Medulla oblongata (tissue), 1 donor: ENCODE results near the gene ADAMTSL1.

Experiments used
- DNase-seq: peaks from one replicate; pipeline ENCODE4 v3.0.0-alpha.2; 2015; ENCODE audit errors: extremely low spot score

ADAMTSL1 gene

DNA sequence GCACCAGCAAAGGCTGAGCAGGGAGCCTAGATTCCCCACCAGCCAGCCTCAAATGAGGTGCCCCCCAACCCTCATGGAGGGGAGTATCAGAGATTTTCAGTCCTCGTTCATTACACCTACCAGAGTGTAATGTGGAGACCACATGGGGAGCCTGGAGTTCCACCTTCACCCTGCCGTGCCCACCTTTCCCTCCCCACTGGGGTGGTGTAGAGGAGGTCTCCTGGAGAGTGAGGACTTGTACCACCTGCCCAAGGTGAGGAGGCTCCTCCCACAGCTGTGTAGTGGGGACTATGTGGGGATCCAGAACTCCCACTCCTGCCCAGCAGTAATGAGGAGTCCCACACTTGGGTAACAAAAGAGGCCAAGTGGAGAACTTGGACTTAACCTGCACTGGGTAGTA is 337.2 kb downstream of the ADAMTSL1 start:
- DNase-seq = no peak

DNA sequence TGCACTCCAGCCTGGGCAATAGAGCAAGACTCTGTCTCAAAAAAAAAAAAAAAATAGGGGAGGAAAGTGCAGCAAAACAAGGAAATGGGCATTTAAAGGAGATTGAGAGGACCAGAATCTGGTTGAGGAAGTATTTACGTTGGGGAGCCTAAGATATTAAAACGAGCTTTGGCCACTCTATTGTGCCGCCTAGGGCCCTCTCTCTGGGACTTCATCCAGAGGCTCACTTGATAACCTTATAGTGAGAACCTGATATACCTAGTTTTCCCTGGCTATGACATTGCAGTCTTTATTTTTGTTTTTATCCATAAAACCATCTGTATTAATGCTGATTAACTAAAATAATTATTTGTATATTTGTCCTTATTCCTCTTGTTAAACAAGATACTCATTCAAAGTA is 345.5 kb downstream of the ADAMTSL1 start:
- DNase-seq = no peak

DNA sequence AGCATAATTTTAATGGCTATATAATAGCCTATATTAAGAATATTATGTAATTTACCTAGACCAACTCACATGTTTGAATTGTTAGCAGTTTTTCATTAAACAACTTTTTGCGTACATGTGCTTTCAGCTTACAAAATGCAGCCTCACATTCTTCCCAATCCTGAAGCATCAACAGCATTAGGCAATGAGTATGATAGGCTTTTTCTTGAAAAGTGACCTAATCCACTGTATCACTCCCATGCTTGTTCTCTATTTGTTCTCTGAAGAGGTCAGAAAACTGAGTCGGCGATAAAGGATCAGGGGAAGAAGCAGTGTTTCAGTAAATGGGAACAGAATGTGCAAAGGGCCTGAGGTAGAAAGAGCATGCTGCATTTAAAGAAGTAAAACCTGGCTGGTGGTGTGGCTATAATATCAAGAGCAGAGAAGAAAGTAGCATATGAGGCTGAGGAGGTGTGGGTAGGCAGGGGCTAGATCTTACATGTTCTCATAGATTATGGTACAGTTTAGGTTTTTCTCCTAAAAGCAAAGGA is 346.7 kb downstream of the ADAMTSL1 start:
- no peak for DNase-seq

DNA sequence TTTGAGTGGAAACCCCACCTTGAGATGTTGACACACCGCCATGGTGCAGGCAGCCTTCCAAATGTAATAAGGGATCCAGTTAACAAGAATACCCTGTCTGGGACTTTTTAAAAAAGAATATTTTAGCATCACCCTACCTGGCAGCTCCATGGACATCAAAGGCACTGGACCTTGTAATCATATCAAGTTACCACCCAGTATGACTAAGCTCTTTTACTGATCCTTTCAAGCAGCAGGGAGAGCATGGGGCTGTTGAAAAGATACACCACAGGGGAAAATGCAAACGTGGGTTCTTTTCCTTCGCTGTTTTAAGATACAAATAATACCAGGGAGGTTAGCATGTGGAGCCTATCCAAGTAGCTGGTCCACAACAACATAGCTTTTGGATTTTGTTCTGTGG is 347.8 kb downstream of the ADAMTSL1 start:
- no peak for DNase-seq

DNA sequence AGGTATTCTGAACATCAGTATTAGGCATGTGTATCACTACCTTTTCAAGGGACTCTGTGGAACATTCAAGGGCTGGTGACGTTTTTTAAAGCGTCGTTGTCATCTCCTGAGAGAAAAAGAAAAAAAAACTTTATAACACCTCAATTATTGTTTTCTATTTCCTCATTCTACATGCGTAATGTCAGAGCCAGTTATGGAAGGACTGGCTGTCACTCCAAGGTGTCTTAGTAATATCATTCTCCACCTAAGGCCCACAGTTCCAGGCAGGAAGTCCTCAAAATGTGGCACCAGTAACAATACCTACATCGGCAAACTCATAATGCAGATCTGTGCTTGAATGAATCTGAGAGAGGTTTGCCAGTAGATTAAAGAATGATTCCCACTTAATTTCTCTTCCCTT is 348.9 kb downstream of the ADAMTSL1 start:
- no peak for DNase-seq

DNA sequence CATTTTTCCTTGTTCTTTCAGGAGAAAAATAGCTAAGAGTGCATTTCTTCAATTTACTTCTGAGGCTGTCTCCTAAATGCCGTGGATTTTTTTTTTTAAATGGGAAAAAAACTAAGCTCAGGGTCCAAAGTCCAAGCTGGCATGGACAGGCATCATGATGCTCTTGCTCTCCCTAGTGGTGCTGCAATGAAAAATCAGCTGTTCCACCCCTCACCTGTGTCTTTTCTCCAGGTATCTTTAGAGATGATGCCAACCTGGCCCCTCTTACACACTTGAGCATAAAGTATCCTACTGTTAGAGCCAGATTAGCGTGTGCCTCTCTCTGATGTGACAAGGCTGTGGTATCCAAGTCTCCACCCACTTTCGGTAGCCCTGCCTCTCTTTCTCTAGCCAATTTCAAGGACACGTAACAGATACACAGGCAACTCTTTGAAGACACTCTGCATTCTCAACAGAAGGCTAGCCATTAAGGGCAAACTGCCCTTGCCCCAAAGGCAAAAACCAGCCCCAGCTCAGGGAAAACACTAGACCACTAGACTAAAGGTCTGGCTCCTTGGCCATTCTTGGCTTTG is 350.2 kb downstream of the ADAMTSL1 start:
- peak; percentile 12 for DNase-seq

DNA sequence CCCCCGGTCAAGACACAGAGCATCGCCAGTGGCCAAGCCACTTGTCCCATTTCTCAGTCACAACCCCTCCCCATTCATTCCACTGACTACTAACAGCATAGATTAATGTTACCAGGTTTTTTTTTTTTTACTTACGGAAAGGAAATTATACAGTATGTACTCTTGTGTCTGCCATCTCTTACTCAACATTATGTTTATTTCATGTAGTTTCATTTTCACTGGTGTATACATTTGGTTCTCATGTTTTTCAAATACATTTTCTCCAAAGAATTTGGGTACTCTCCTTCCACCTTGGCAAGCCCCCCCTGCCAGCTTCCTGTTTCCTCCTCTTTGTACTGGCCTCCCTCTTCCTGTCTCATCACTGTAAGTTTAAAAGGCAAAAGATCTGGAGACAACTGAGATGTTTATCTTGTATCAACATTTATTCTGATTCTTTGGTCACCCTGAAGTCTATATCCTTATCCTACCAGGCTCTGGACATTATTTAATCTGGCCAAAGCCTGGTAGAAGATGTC is 351.8 kb downstream of the ADAMTSL1 start:
- DNase-seq = no peak

DNA sequence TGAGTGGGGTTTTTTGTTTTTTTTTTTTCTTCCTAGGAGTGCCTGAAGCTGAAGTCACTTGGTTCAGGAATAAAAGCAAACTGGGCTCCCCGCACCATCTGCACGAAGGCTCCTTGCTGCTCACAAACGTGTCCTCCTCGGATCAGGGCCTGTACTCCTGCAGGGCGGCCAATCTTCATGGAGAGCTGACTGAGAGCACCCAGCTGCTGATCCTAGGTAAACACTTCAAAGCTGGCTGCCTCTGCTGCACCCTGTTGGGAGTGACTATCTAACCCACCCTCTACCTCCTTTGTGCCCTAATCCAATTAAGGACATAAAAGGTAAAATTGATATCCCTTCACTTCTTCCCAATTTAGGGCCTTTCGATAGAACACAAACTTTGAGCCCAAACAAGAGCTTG is 352.3 kb downstream of the ADAMTSL1 start:
- DNase-seq = no peak

DNA sequence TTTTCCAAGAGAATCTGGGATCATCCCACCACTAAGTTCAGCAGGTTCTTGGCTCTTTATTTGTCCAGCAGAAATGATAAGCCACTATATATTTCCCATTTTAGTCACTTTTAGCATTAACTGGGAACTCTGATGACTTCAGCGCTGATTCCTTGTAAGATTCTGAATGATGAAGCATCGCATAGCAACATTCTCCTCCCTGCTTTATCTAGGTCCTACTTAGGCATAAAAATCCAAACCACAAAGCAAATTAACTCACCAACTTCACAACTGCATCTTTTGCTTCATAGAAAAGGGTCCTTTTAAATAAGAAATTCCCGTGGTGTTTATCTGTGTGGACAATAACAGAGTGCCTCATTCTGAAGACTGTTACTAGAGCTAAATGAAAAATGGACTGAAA is 355.1 kb downstream of the ADAMTSL1 start:
- no peak for DNase-seq

DNA sequence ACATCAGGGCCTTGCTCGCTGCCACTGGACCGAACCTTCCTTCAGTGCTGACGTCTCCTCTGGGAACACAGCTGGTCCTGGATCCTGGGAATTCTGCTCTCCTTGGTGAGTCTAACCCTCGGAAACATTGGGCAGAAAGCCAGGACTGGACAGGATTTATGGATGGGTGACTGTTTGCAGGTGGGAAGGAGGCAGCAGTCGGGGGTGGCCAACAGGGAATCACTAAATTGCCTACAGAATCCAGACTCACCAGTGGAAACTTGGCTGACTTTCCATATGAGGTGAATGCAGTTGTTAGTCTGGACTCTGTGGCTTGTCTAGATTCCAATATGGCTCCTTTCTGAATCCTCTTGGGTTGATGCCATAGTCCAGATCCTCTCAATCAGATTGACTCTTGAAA is 355.9 kb downstream of the ADAMTSL1 start:
- DNase-seq = no peak

DNA sequence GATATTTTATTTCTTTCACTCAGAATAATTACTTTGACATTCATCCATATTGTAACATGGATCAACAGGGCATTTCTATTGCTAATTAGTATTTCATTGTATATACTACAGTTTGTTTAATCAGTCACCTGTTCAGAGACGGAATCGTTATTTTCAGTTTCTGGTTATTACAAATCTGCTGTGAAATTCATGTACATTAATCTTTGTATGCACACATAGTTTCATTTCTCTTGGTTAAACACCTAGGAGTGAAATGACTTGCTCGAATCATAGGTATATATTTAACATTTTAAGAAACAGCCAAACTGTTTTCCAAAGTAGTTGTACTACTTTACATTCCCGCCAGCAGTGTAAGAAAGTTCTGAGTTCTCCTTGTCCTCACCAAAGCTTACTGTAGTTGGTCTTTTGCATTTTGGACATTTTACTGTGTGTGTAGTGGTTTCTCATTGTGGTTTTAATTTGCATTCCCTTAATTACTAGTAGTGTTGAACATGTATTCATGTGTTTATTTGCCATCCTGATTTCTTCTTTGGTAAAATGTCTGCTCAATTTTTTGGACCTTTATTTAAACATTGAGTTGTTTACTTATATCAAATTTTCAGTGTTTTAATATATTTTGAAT is 360.9 kb downstream of the ADAMTSL1 start:
- DNase-seq = no peak

DNA sequence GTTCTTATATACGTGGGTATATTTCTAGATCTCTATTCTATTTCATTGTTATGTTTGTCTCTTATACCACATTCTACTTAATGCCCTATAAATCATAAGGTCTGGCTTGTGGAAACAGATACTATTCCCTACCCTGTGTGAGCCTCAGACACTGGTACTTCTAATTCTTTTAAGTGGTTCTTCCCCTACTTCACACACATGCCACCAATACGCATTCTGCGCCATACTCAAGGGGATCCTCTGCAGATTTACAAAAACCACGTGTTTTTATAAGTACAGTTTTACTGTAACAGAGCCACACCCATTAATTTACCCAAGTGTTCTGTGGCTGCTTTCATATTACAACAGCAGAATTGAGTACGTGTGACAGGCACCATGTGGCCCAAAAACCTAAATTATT is 363.4 kb downstream of the ADAMTSL1 start:
- no peak for DNase-seq

DNA sequence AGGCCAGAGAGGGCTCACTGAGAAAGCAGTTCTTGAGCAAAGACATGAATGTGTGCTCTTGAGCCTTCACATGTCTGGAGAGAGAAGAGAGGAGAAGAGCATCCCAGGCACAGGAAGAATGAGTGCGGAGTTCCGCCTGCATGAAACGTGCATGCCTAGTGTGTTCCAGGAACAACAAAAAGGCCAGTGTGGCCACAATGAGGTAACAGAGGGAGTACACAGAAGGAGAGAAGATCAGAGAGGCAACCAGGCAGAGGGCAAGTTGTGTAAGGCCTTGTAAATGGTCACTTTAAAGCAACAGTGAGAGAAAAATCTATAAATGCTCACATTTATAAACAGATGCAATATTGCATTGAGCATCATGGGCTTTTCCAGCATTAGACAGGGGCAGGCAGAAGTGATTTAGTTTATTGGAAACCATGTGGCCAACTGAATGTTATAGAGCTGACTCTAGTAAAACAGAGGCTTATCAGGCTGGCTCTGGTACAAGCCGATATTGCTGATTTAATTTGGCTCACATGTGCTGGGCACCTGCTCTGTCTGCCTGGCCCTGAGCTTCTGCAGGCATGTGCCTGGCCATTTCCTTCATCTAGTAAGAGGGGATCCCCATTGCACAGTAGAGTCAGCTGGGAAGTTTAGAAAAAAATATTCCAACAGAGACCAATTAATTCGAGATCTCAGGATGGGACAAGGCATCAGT is 373.8 kb downstream of the ADAMTSL1 start:
- DNase-seq = no peak

DNA sequence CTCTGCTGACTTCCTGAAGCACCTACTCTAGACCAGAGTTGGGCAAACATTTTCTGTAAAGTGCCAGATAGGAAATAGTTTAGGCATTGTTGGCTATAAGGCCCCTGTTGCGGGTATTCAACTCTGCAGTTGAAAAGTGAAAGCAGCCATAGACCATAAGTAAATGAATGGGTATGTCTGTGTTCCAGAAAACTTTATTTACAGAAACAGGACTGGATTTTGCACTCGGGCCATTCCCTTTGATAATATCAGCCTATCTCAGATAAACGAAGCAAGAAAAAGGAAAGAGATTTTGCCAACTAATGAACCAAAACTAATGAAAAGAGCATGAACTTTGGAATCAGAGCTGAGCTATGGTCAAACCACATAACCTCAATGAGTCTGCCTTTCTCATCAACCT is 374.7 kb downstream of the ADAMTSL1 start:
- no peak for DNase-seq

DNA sequence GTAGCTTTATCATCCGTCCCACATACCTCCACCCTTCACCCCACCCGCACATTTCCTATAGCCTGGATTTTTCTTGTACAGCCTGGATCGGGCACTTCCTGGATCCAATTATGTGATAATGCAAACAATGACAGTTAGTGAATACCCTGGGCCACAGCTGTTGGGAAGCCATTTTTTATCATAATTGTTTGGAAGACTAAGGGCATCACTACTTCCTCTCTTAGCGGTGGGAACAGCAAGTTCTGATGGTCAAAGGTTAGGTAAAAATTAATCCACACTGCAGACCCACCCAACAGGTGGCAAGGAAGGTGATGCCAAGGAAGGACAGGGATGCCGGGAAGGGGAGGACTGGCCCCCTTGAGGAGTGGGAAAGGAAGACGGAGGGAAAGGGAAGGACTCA is 375.3 kb downstream of the ADAMTSL1 start:
- no peak for DNase-seq

DNA sequence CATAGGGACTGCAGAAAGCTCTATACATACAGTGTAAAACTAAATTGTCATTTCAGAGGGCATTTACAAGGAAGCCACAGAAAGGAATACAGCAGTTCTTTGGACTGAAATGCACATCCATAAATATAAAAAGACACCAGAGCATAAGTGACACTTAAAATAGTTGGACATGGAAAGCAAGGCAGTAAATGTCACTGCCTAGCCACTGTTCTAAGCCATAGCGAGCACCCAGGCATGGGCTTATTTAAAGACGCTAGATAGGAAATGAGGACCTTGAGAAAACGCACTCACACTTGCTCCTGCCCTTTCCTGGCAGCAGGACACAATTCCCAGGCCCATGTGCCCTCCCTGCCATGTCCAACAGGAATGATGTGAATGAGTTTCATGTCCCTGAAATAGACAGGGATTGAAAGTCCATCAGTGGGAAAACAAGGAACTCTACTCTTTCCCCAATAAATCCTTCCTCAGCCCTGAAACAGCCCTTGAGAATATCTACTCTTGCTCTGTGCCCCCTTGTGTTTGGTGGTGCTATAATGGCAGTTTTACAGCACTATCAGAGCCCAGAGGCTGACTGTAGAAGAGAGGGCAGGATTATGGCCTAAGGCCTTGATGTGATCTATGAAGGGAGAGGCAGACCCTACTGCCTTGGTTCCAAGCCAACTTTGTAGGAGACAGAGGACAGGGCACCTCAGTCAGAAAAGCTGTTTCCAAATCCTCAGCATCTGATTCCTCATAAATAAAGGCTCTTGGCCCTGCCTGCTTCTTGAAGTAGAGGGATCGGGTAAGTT is 376.1 kb downstream of the ADAMTSL1 start:
- DNase-seq = no peak

DNA sequence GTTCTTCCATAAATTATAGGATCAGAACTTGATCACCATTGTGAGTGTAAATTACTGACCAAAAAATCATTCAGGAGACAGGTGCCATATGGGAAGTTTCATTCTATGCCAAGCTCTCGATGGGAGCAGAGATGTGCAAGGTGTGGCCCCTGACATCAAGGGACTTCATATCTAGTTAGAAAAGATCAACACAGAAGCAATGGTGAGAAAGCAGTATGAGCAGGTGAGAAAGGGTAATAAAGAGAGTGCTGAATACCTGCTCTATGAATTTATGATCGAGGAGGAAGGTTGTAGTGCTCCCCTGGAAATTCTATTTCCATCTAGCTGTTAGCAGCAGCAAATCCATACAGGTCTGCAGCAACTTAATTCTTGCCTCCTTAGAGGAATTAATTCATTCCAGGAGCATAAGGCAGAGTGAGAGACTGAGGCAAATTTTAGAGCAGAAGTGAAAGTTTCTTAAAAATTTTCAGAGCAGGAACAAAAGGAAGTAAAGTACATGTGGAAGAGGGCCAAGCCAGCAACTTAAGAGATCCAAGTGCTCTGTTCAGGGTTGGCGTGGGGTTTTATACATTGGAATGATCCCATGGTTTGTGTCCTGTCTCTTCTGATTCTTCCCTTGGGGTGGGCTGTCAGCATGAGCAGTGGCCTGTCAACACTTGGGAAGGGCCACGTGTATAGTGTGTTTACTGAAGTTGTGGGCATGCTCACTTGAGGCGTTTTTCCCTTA is 377.3 kb downstream of the ADAMTSL1 start:
- DNase-seq = no peak

DNA sequence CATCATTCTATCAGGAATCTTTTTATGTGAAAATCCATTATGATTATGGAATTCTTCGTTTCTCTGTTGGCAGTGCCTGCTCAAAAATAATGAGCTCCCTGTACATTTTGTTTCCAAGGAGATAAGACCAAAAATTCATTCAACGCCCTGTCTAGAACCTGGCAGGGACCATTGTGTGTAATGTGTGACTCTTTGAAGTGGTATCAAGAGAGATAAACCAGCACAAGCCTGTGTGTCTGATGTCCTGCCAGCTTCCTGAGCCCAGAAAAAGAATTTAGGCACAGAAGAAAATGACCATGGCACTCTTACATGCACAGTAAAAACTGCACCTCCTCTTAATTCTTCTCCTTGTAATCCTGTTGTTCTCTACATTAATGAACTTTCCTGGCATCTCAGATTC is 381.7 kb downstream of the ADAMTSL1 start:
- DNase-seq = no peak

DNA sequence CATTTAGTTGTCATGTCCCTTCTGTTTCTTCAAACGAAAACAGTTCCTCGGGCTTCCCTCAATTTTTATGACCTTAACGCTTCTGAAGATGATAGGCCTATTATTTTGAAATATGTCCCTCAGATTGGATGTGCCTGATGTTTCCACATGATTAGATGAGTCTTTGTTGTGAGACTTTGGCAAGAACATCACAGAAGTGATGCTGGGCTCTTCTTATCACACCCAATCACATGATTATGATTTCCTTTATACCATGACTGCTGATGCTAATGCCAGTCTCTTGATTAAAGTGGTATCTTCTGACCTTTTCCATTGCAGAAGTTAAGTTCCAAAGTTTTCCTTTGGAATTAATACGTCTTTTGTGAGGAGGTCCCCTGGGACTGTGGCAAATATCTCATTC is 383.4 kb downstream of the ADAMTSL1 start:
- DNase-seq = no peak

DNA sequence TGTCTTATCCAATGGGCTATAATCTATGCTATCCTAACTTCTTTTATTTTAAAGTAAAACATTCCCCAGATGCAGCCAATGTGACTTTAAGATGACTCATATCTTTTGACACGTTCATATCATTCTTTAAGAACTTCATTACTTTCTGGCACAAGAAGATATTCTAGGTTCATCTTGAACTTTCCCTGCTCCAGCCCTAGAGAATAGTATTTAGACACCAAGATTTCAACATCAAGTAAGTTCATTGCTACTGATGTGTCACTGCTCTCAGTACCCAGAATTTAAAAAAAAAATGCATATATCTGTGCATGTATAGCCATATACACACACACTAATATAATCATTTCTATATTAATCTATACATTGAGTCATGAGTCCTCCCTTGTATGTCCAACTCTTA is 383.8 kb downstream of the ADAMTSL1 start:
- DNase-seq = no peak
